Lung (tissue), 4 donors: ENCODE data around the gene HEPACAM. TPM values are rescaled to one million over a fixed set of nuclear protein-coding genes. Genes with fewer than 3 reads are reported as not detected.

ENCODE experiments used
- polyA plus RNA-seq, 2 donors: library from polyadenylated mRNA; stranded (reverse); fragments of 200-250 nt; gene quantifications; one replicate each; pipeline ENCODE4 v1.2.1, GENCODE V29; 2013
- total RNA-seq, 2 donors: library from RNA; depleted of rRNA in 1 of 2; stranded (reverse); fragments of >200 nt in 1 of 2; gene quantifications; one replicate each; pipeline ENCODE4 v1.2.1, GENCODE V29; 2014 to 2021
- donor health status: Bipolar disorder and iron deficiency.
- donor health status: healthy.
- donor health status: DM: yes; HTN: yes; CAD: no.

Gene HEPACAM
- total and polyA plus RNA-seq, 4 donors = 0.02 TPM; not detected in 3

Other genes starting within 250 kb of the HEPACAM start
- gene NRGN, start 196.1 kb downstream of the HEPACAM start, total RNA-seq = 100 to 1,000 TPM in 1 of 2 donors, 10 to 100 TPM in 1; 27.2 to 117 TPM
- 100 to 1,000 TPM in 1 of 2 donors, 10 to 100 TPM in 1; 58.5 to 250 TPM for gene NRGN, start 196.1 kb downstream of the HEPACAM start, polyA plus RNA-seq
- 10 to 100 TPM; 20.9 to 39.8 TPM for gene VSIG2, start 183.8 kb downstream of the HEPACAM start, total RNA-seq
- gene VSIG2, start 183.8 kb downstream of the HEPACAM start, polyA plus RNA-seq = 10 to 100 TPM; 20.2 to 30.4 TPM
- gene ESAM, start 173.8 kb downstream of the HEPACAM start, total RNA-seq = 100 to 1,000 TPM; 122 to 142 TPM
- gene ESAM, start 173.8 kb downstream of the HEPACAM start, polyA plus RNA-seq = 100 to 1,000 TPM in 1 of 2 donors, 10 to 100 TPM in 1; 77.7 to 139 TPM
- 10 to 100 TPM; 15.0 to 33.6 TPM for gene MSANTD2, start 135.6 kb downstream of the HEPACAM start, total RNA-seq
- gene MSANTD2, start 135.6 kb downstream of the HEPACAM start, polyA plus RNA-seq = 10 to 100 TPM in 1 of 2 donors, 1 to 10 TPM in 1; 3.9 to 16.4 TPM
- gene ROBO3, start 70.6 kb downstream of the HEPACAM start, total RNA-seq = 10 to 100 TPM; 16.7 to 16.8 TPM
- 10 to 100 TPM in 1 of 2 donors, 1 to 10 TPM in 1; 9.3 to 13.5 TPM for gene ROBO3, start 70.6 kb downstream of the HEPACAM start, polyA plus RNA-seq
- gene ROBO4, start 38.2 kb downstream of the HEPACAM start, total RNA-seq = 10 to 100 TPM; 51.7 to 52.1 TPM
- gene ROBO4, start 38.2 kb downstream of the HEPACAM start, polyA plus RNA-seq = 10 to 100 TPM; 27.3 to 32.1 TPM
- not detected for gene HEPN1, start 16.8 kb downstream of the HEPACAM start, total RNA-seq
- gene HEPN1, start 16.8 kb downstream of the HEPACAM start, polyA plus RNA-seq = not detected
- gene CCDC15, start 18.2 kb upstream of the HEPACAM start, total RNA-seq = 1 to 10 TPM; 1.2 to 5.1 TPM
- gene CCDC15, start 18.2 kb upstream of the HEPACAM start, polyA plus RNA-seq = under 1 TPM; 0.65 to 0.91 TPM
- 10 to 100 TPM in 1 of 2 donors, 1 to 10 TPM in 1; 5.3 to 13.2 TPM for gene SLC37A2, start 127.3 kb upstream of the HEPACAM start, total RNA-seq
- 10 to 100 TPM in 1 of 2 donors, 1 to 10 TPM in 1; 3.2 to 10.4 TPM for gene SLC37A2, start 127.3 kb upstream of the HEPACAM start, polyA plus RNA-seq
- gene TMEM218, start 175.6 kb upstream of the HEPACAM start, total RNA-seq = 10 to 100 TPM; 24.6 to 39.9 TPM
- gene TMEM218, start 175.6 kb upstream of the HEPACAM start, polyA plus RNA-seq = 10 to 100 TPM; 23.3 to 30.2 TPM
- gene PKNOX2, start 228.7 kb upstream of the HEPACAM start, total RNA-seq = 10 to 100 TPM in 1 of 2 donors, 1 to 10 TPM in 1; 9.3 to 10.6 TPM
- gene PKNOX2, start 228.7 kb upstream of the HEPACAM start, polyA plus RNA-seq = 1 to 10 TPM; 3.1 to 6.5 TPM